HepG2 (cell line): ENCODE data around the gene CRYBA2. TPM values are rescaled to one million over a fixed set of nuclear protein-coding genes. Genes with fewer than 3 reads are reported as not detected.
A peak's percentile ranks its signal among the peaks of the same experiment; 100 is the strongest.

Source experiments
- FOXJ3 ChIP-seq: sonication (generic); formaldehyde crosslinking; IDR thresholded peaks from 2 replicates; pipeline ENCODE4 v1.4.0; 2020; ENCODE audit warnings: missing genetic modification reagents, mild to moderate bottlenecking, borderline replicate concordance
- GATAD2A ChIP-seq: IDR thresholded peaks from 2 replicates; pipeline ENCODE4 v1.6.1; 2016
- GTF3A ChIP-seq: sonication (generic); formaldehyde crosslinking; conservative IDR thresholded peaks from 2 replicates; pipeline ENCODE4 v1.4.0; 2020; ENCODE audit warnings: mild to moderate bottlenecking, missing genetic modification reagents
- KAT2B ChIP-seq: fragments of 150-350 bp; IDR thresholded peaks from 2 replicates; pipeline ENCODE4 v1.6.1; 2014; ENCODE audit warnings: low read depth, low read length, borderline replicate concordance
- MIER3 ChIP-seq: IDR thresholded peaks from 2 replicates; pipeline ENCODE4 v1.6.1; 2016; ENCODE audit warnings: missing compliant biosample characterization, borderline replicate concordance
- NFKB2 ChIP-seq: sonication (generic); formaldehyde crosslinking; IDR thresholded peaks from 2 replicates; pipeline ENCODE4 v1.4.0; 2020; ENCODE audit warnings: missing genetic modification reagents, borderline replicate concordance
- PCBP2 ChIP-seq: fragments of 200-400 bp; formaldehyde crosslinking; optimal IDR thresholded peaks from 2 replicates; pipeline ENCODE3; 2018; ENCODE audit warnings: low read length, low read depth; ENCODE audit not compliant: poor library complexity, severe bottlenecking
- RAD21 ChIP-seq: fragments of 450-650 bp; formaldehyde crosslinking; IDR thresholded peaks from 2 replicates; pipeline ENCODE4 v1.5.0; 2020; ENCODE audit warnings: mild to moderate bottlenecking
- RARG ChIP-seq: sonication (generic); formaldehyde crosslinking; IDR thresholded peaks from 2 replicates; pipeline ENCODE4 v1.4.0; 2020; ENCODE audit warnings: low read depth, mild to moderate bottlenecking, missing genetic modification reagents
- SRF ChIP-seq: IDR thresholded peaks from 2 replicates; pipeline ENCODE4 v1.6.1; 2011; ENCODE audit warnings: mild to moderate bottlenecking, low read depth, low read length, moderate library complexity
- TOPORS ChIP-seq: sonication (generic); formaldehyde crosslinking; IDR thresholded peaks from 2 replicates; pipeline ENCODE4 v1.8.0; 2023; ENCODE audit warnings: mild to moderate bottlenecking, missing genetic modification reagents
- ZNF160 ChIP-seq: sonication (generic); formaldehyde crosslinking; IDR thresholded peaks from 2 replicates; pipeline ENCODE4 v1.8.0; 2022; ENCODE audit warnings: mild to moderate bottlenecking, inconsistent platforms, missing genetic modification reagents
- ZNF232 ChIP-seq: sonication (generic); formaldehyde crosslinking; IDR thresholded peaks from 2 replicates; pipeline ENCODE4 v1.4.0; 2020; ENCODE audit warnings: missing genetic modification reagents, borderline replicate concordance
- ZNF431 ChIP-seq: sonication (generic); formaldehyde crosslinking; IDR thresholded peaks from 2 replicates; pipeline ENCODE4 v1.9.0; 2022; ENCODE audit warnings: missing genetic modification reagents, low read depth, mild to moderate bottlenecking, borderline replicate concordance
- ZNF441 ChIP-seq: sonication (generic); formaldehyde crosslinking; IDR thresholded peaks from 2 replicates; pipeline ENCODE4 v1.7.0; 2021; ENCODE audit warnings: missing genetic modification reagents, borderline replicate concordance
- ZNF724P ChIP-seq: sonication (generic); formaldehyde crosslinking; IDR thresholded peaks from 2 replicates; pipeline ENCODE4 v1.8.0; 2022; ENCODE audit warnings: missing genetic modification reagents, borderline replicate concordance
- ZNF749 ChIP-seq: sonication (generic); formaldehyde crosslinking; IDR thresholded peaks from 2 replicates; pipeline ENCODE4 v1.8.0; 2022; ENCODE audit warnings: mild to moderate bottlenecking, missing genetic modification reagents, moderate library complexity, borderline replicate concordance
- ZSCAN9 ChIP-seq: IDR thresholded peaks from 2 replicates; pipeline ENCODE4 v1.6.1; 2016; ENCODE audit warnings: borderline replicate concordance
- polyA plus RNA-seq, 8 experiments: library from polyadenylated mRNA; depleted of rRNA in 3 of 8; stranded (reverse) in 7 of 8; unstranded in 1 of 8; fragments of >200 nt; fragmentation: Illumina TruSeq in 4 of 8; extraction: Trizol in 4 of 8; gene quantifications; 2 replicates each; pipeline versions ENCODE4 v1.2.1 to v1.2.3, GENCODE V29; 2011 to 2016; ENCODE audit warnings: low read depth in 4 of 8, missing spikeins in 1 of 8, mixed read lengths in 1 of 8; ENCODE audit not compliant: insufficient read depth in 1 of 8
- total RNA-seq, 5 experiments: library from RNA; depleted of rRNA; stranded (reverse); fragments of >200 nt; fragmentation: Illumina TruSeq; extraction: Trizol; gene quantifications; 2 replicates each; pipeline ENCODE4 v1.2.3, GENCODE V29; 2016; ENCODE audit warnings: low read depth in 1 of 5
- TF ChIP-seq, protein P1 (sequence below): sonication (generic); formaldehyde crosslinking; IDR thresholded peaks from 2 replicates; pipeline ENCODE4 v1.8.1; 2022; ENCODE audit warnings: low read depth, mild to moderate bottlenecking, missing genetic modification reagents
- TF ChIP-seq, protein P2 (sequence below): sonication (generic); formaldehyde crosslinking; IDR thresholded peaks from 2 replicates; pipeline ENCODE4 v1.8.0; 2022; ENCODE audit warnings: mild to moderate bottlenecking, missing genetic modification reagents, moderate library complexity
- TF ChIP-seq, protein P3 (sequence below): IDR thresholded peaks from 2 replicates; pipeline ENCODE4 v1.6.1; 2012; ENCODE audit warnings: low read length, improper control_type of control experiment
- TF ChIP-seq, protein P4 (sequence below): IDR thresholded peaks from 2 replicates; pipeline ENCODE4 v1.6.1; 2016
- TF ChIP-seq, protein P5 (sequence below): IDR thresholded peaks from 2 replicates; pipeline ENCODE4 v1.6.1; 2012; ENCODE audit warnings: inconsistent platforms

CRYBA2 gene
- total and polyA plus RNA-seq, 2 of the 13 experiments (the other 11 are each of a cell fraction or from before 2014, with no cell fraction given), result not detected

DNA sequence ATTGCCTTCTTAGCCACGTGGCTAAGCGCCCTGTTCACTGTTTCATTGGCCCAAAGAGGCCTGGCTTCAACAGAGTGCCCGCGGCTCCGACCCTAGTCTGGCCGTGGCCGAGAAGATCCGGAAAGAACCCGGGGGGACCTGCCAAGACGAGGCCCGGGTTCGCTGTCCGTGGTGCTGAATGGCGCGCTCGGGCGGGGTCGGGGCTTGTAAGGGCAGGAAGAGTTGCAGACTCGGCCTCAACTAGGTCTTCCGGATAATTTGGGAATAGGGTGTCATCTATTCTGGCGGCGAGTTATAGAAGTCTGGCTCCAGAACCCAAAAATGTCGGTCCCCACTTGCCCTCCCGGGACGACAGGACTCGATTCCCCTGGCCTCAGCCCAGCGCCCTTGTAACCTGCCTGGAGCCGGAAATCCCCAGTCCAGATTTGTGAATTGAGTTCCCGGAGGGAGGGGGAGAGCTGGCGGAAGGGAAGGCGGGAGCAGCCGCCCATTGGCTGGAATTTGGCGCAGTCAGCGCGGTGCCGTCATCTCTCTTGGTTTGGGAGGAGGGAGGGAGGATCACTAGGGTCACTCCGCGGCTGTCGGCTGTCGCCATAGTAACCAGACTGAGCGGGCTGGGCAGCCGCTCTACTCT, 30.2 kb downstream of the CRYBA2 start (continued):
- TF ChIP-seq ZSCAN9 (CRISPR knock-in tag) (peak; percentile 99), ZNF232 (CRISPR knock-in tag) (peak; percentile 98), ZNF160 (peak; percentile 93; the same call in 1 of the 2 replicates), TOPORS (CRISPR knock-in tag) (peak; percentile 67; the same call in 1 of the 2 replicates), FOXJ3 (CRISPR knock-in tag) (no peak), ZNF441 (CRISPR knock-in tag) (peak; percentile 96), KAT2B (no peak), MIER3 (CRISPR knock-in tag) (no peak), GATAD2A (CRISPR knock-in tag) (0 out of 2 replicates have a peak, but pooled peaks have one; percentile 34), GTF3A (CRISPR knock-in tag) (no peak), PCBP2 (no peak), ZNF431 (peak; percentile 81), SRF (no peak), RAD21 (CRISPR knock-in tag) (no peak), ZNF724P (CRISPR knock-in tag) (no peak), NFKB2 (peak; percentile 98), ZNF749 (peak; percentile 75; the same call in 1 of the 2 replicates), RARG (CRISPR knock-in tag) (no peak)
- TF ChIP-seq, protein P1, sequence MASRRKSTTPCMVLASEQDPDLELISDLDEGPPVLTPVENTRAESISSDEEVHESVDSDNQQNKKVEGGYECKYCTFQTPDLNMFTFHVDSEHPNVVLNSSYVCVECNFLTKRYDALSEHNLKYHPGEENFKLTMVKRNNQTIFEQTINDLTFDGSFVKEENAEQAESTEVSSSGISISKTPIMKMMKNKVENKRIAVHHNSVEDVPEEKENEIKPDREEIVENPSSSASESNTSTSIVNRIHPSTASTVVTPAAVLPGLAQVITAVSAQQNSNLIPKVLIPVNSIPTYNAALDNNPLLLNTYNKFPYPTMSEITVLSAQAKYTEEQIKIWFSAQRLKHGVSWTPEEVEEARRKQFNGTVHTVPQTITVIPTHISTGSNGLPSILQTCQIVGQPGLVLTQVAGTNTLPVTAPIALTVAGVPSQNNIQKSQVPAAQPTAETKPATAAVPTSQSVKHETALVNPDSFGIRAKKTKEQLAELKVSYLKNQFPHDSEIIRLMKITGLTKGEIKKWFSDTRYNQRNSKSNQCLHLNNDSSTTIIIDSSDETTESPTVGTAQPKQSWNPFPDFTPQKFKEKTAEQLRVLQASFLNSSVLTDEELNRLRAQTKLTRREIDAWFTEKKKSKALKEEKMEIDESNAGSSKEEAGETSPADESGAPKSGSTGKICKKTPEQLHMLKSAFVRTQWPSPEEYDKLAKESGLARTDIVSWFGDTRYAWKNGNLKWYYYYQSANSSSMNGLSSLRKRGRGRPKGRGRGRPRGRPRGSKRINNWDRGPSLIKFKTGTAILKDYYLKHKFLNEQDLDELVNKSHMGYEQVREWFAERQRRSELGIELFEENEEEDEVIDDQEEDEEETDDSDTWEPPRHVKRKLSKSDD (CRISPR knock-in tag), result no peak
- TF ChIP-seq, protein P2, sequence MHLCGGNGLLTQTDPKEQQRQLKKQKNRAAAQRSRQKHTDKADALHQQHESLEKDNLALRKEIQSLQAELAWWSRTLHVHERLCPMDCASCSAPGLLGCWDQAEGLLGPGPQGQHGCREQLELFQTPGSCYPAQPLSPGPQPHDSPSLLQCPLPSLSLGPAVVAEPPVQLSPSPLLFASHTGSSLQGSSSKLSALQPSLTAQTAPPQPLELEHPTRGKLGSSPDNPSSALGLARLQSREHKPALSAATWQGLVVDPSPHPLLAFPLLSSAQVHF (CRISPR knock-in tag), result peak; percentile 87; the same call in 1 of the 2 replicates
- TF ChIP-seq, protein P3, sequence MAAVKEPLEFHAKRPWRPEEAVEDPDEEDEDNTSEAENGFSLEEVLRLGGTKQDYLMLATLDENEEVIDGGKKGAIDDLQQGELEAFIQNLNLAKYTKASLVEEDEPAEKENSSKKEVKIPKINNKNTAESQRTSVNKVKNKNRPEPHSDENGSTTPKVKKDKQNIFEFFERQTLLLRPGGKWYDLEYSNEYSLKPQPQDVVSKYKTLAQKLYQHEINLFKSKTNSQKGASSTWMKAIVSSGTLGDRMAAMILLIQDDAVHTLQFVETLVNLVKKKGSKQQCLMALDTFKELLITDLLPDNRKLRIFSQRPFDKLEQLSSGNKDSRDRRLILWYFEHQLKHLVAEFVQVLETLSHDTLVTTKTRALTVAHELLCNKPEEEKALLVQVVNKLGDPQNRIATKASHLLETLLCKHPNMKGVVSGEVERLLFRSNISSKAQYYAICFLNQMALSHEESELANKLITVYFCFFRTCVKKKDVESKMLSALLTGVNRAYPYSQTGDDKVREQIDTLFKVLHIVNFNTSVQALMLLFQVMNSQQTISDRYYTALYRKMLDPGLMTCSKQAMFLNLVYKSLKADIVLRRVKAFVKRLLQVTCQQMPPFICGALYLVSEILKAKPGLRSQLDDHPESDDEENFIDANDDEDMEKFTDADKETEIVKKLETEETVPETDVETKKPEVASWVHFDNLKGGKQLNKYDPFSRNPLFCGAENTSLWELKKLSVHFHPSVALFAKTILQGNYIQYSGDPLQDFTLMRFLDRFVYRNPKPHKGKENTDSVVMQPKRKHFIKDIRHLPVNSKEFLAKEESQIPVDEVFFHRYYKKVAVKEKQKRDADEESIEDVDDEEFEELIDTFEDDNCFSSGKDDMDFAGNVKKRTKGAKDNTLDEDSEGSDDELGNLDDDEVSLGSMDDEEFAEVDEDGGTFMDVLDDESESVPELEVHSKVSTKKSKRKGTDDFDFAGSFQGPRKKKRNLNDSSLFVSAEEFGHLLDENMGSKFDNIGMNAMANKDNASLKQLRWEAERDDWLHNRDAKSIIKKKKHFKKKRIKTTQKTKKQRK, result no peak
- TF ChIP-seq, protein P4, sequence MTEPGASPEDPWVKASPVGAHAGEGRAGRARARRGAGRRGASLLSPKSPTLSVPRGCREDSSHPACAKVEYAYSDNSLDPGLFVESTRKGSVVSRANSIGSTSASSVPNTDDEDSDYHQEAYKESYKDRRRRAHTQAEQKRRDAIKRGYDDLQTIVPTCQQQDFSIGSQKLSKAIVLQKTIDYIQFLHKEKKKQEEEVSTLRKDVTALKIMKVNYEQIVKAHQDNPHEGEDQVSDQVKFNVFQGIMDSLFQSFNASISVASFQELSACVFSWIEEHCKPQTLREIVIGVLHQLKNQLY (CRISPR knock-in tag), result no peak
- TF ChIP-seq, protein P5, sequence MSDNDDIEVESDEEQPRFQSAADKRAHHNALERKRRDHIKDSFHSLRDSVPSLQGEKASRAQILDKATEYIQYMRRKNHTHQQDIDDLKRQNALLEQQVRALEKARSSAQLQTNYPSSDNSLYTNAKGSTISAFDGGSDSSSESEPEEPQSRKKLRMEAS, result 0 out of 2 replicates have a peak, but pooled peaks have one; percentile 31
